Measurements from ENCODE around the gene GPR84. TPM values are rescaled to one million over a fixed set of nuclear protein-coding genes. Genes with fewer than 3 reads are reported as not detected.

The GPR84 gene
- total and polyA plus RNA-seq, 2 of the 13 experiments (the other 11 are each of a cell fraction or from before 2014, with no cell fraction given), result not detected

DNA sequence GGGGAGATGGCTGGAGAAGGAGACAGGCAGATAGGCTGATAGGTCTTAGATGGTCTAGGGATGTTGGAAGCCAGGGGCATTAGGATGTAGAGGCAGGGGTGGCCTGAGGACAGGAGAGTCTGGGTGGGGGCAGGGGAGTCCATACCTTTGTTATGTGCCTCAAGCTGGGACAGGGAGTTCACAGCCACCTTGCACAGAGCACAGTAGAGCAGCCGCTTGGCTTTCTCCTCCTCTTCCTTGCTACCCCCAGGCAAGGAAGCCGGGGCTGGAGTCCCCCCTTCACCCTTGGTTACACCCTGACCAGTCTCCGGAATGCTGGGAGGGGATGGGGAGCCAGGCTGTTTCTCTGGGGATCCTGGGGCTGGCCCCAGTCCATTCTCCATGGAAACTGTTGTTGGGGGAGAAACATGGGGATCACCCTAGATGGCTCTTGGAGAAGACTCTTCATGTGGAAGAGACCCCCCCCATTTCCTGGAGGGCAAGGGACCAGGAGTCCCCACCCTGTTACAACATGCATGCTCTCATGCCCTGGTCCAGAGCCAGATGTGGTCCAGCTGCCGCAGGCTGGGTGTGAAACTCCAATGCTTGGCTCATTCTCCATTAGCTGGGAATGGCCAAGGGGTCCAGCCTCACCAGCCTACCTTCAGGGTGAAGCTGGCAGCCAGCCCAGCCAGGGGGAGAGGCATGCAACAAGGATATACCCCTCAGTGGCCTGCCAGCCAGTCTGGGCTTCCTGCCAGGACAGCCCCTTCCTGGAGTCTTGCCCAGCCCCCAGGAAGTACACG lies 7.2 kb upstream of the GPR84 start:
- ATAC-seq (no peak), DNase-seq (ENCODE audit: low spot score) (no peak), FAIRE-seq (no peak)
- H3K36me3 ChIP-seq (replicated peaks in 1 of 2; ENCODE audit: control insufficient read depth in 1 of 2, insufficient read depth in 2 of 2, low read length in 2 of 2), result no peaks in the 10 kb centered on the region
- BruUV-seq (replicated peaks), result no TSS peak
- no peak overlapping the region for H3K4me3 ChIP-seq (replicated peaks in 1 of 3; ENCODE audit: insufficient read depth in 1 of 3, low read depth in 2 of 3, low read length in 3 of 3)
- no peaks in the 10 kb centered on the region for H3K9me3 ChIP-seq (ENCODE audit: low read length)
- ChIA-PET CTCF (ENCODE audit: low intra/inter-chr PET ratio, low total read pairs) (interaction anchor here (3.9 kb wide), 1 partner anchor 8 kb away, joined by 27 read pairs; no protein-coding TSS in a partner anchor), POLR2A (no interaction called here)
- H3K4me1 ChIP-seq (ENCODE audit: insufficient read depth, low read length), result peaks cover 21% of the 10 kb centered on the region
- intact Hi-C loops (cut with micrococcal nuclease; ENCODE audit: unreplicated experiment), result no loop called here
- in situ Hi-C loops (cut with HindIII; ENCODE audit: extremely low pct_ligation_motif_present, low pct_unique_long_range_greater_than_20kb), result loop anchor here (10.0 kb wide), 1 partner anchor 377 kb away; no protein-coding TSS in a partner anchor
- H2AFZ ChIP-seq (ENCODE audit: low read length), result no peak overlapping the region
- H4K20me1 ChIP-seq (ENCODE audit: insufficient read depth, low read length), result no peaks in the 10 kb centered on the region
- H3K9ac ChIP-seq (ENCODE audit: insufficient read depth, low read depth, low read length), result no peak overlapping the region
- no peaks in the 10 kb centered on the region for H3K79me2 ChIP-seq (ENCODE audit: insufficient read depth, low read length)
- peaks cover 1 to 15% of the 10 kb centered on the region in 2 experiments; a peak in 2 of 5 replicates for H3K27me3 ChIP-seq (ENCODE audit: control insufficient read depth in 1 of 2, insufficient read depth in 2 of 2, low read length in 2 of 2)
- H3K4me2 ChIP-seq (ENCODE audit: low read depth, low read length), result no peak overlapping the region
- TF ChIP-seq ZNF879 (CRISPR knock-in tag; IDR thresholded peaks at IDR 0.05), result no peak
- no peak for TF ChIP-seq ZNF354B (CRISPR knock-in tag; IDR thresholded peaks at IDR 0.05)
- no peak for TF ChIP-seq ZSCAN9 (CRISPR knock-in tag; IDR thresholded peaks at IDR 0.05; ENCODE audit: borderline replicate concordance)
- no peak for TF ChIP-seq ISL2 (CRISPR knock-in tag; IDR thresholded peaks at IDR 0.05)
- TF ChIP-seq ZNF776 (CRISPR knock-in tag; IDR thresholded peaks at IDR 0.05), result no peak
- TF ChIP-seq, protein P1, sequence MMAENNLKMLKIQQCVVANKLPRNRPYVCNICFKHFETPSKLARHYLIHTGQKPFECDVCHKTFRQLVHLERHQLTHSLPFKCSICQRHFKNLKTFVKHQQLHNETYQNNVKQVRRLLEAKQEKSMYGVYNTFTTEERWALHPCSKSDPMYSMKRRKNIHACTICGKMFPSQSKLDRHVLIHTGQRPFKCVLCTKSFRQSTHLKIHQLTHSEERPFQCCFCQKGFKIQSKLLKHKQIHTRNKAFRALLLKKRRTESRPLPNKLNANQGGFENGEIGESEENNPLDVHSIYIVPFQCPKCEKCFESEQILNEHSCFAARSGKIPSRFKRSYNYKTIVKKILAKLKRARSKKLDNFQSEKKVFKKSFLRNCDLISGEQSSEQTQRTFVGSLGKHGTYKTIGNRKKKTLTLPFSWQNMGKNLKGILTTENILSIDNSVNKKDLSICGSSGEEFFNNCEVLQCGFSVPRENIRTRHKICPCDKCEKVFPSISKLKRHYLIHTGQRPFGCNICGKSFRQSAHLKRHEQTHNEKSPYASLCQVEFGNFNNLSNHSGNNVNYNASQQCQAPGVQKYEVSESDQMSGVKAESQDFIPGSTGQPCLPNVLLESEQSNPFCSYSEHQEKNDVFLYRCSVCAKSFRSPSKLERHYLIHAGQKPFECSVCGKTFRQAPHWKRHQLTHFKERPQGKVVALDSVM (CRISPR knock-in tag; IDR thresholded peaks at IDR 0.05), result no peak
- TF ChIP-seq, protein P2, sequence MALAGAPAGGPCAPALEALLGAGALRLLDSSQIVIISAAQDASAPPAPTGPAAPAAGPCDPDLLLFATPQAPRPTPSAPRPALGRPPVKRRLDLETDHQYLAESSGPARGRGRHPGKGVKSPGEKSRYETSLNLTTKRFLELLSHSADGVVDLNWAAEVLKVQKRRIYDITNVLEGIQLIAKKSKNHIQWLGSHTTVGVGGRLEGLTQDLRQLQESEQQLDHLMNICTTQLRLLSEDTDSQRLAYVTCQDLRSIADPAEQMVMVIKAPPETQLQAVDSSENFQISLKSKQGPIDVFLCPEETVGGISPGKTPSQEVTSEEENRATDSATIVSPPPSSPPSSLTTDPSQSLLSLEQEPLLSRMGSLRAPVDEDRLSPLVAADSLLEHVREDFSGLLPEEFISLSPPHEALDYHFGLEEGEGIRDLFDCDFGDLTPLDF (CRISPR knock-in tag; IDR thresholded peaks at IDR 0.05), result no peak
- no peak for TF ChIP-seq PHF5A (CRISPR knock-in tag; IDR thresholded peaks at IDR 0.05; ENCODE audit: low read depth, unreplicated experiment)
- TF ChIP-seq, protein P3, sequence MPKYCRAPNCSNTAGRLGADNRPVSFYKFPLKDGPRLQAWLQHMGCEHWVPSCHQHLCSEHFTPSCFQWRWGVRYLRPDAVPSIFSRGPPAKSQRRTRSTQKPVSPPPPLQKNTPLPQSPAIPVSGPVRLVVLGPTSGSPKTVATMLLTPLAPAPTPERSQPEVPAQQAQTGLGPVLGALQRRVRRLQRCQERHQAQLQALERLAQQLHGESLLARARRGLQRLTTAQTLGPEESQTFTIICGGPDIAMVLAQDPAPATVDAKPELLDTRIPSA (CRISPR knock-in tag; IDR thresholded peaks at IDR 0.05; ENCODE audit: borderline replicate concordance), result no peak
- no peak for TF ChIP-seq NFRKB (IDR thresholded peaks at IDR 0.05)
- TF ChIP-seq NFE2L2 (IDR thresholded peaks at IDR 0.05; ENCODE audit: low read length), result no peak
- TF ChIP-seq STAT5B (CRISPR knock-in tag; IDR thresholded peaks at IDR 0.05), result no peak
- 54% methylated on average over 4 of the region's 5 CpGs for WGBS (ENCODE audit: low lambda C conversion rate)
- no peak overlapping the region for H3K27ac ChIP-seq (ENCODE audit: extremely low read length, insufficient read depth, low read length)
